DOHH2 (cell line): Measurements from ENCODE around the gene IL16.

Source experiments
- EZH2phosphoT487 ChIP-seq: fragments of 200-600 bp; sonication (generic); IDR thresholded peaks from 2 replicates; pipeline ENCODE4 v1.6.1; 2017; ENCODE audit warnings: borderline replicate concordance, mild to moderate bottlenecking, antibody characterized with exemption, low read length, moderate library complexity, mixed read lengths
- TF ChIP-seq, protein P1 (sequence below): fragments of 200-600 bp; sonication (generic); IDR thresholded peaks from one replicate; pipeline ENCODE4 v1.5.1; 2014; ENCODE audit warnings: antibody characterized with exemption, mild to moderate bottlenecking, low read depth, low read length; ENCODE audit not compliant: poor library complexity, severe bottlenecking

GRCh38 chr15:81280696-81281455, 84.2 kb downstream of the IL16 start:
- TF ChIP-seq, protein P1, sequence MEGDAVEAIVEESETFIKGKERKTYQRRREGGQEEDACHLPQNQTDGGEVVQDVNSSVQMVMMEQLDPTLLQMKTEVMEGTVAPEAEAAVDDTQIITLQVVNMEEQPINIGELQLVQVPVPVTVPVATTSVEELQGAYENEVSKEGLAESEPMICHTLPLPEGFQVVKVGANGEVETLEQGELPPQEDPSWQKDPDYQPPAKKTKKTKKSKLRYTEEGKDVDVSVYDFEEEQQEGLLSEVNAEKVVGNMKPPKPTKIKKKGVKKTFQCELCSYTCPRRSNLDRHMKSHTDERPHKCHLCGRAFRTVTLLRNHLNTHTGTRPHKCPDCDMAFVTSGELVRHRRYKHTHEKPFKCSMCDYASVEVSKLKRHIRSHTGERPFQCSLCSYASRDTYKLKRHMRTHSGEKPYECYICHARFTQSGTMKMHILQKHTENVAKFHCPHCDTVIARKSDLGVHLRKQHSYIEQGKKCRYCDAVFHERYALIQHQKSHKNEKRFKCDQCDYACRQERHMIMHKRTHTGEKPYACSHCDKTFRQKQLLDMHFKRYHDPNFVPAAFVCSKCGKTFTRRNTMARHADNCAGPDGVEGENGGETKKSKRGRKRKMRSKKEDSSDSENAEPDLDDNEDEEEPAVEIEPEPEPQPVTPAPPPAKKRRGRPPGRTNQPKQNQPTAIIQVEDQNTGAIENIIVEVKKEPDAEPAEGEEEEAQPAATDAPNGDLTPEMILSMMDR: no peak
- TF ChIP-seq EZH2phosphoT487: no peak
